ENCODE measurements around the gene CD52.
"Not testable (repeated sequence)": the region's sequence is repeated elsewhere in the genome, so short reads cannot be mapped to it uniquely, and the experiment has no call there.

DNA sequence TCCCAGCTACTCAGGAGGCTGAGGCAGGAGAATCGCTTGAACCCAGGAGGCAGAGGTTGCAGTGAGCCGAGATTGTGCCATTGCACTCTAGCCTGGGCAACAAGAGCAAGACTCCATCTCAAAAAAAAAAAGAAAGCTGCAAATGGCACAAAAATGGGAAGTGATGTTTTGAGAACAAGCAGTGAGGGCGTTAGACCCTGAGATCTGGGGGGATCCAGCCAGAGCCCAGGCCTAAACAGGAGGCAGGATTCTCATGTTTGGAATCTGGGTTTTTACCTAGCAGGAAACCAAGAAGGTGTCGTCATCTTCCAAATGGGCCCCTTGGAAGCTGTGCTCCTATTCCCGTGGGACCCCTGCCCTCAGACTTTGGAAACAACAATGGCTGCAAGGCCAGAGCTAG is 25.0 kb upstream of the CD52 start:
- not testable (repeated sequence) for TF ChIP-seq CTCF, POLR2A (IDR thresholded peaks at IDR 0.05)

All from testis (tissue), 2 donors.